Skeletal muscle satellite cell (primary cell): ENCODE data around the gene TOR3A. TPM values are rescaled to one million over a fixed set of nuclear protein-coding genes. Genes with fewer than 3 reads are reported as not detected.
A peak's percentile ranks its signal among the peaks of the same experiment; 100 is the strongest.
"Not testable (repeated sequence)": the region's sequence is repeated elsewhere in the genome, so short reads cannot be mapped to it uniquely, and the experiment has no call there.

Experiments used
- H3K27me3 ChIP-seq: 2 replicates; pipeline ENCODE4 v1.7.0; 2013; ENCODE audit warnings: low read length; ENCODE audit not compliant: control insufficient read depth, insufficient read depth
- H3K36me3 ChIP-seq: 2 replicates; pipeline ENCODE4 v1.7.0; 2013; ENCODE audit warnings: mild to moderate bottlenecking, control low read depth, low read length; ENCODE audit not compliant: insufficient read depth
- H3K4me1 ChIP-seq: 2 replicates; pipeline ENCODE4 v1.7.0; 2013; ENCODE audit warnings: low read length; ENCODE audit not compliant: control insufficient read depth, insufficient read depth
- H3K4me2 ChIP-seq: 2 replicates; pipeline ENCODE4 v1.7.0; 2013; ENCODE audit warnings: mild to moderate bottlenecking, low read length
- H3K4me3 ChIP-seq: 2 replicates; pipeline ENCODE4 v1.7.0; 2013; ENCODE audit warnings: low read length
- H3K9ac ChIP-seq: 2 replicates; pipeline ENCODE4 v1.7.0; 2013; ENCODE audit warnings: mild to moderate bottlenecking, low read depth, low read length, moderate library complexity
- H3K9me3 ChIP-seq: replicated peaks from 2 replicates; pipeline ENCODE4 v1.7.0; 2013; ENCODE audit warnings: mild to moderate bottlenecking, control low read depth, low read length
- total RNA-seq: library from RNA; depleted of rRNA; stranded (reverse); fragments of >200 nt; gene quantifications from 2 replicates; pipeline ENCODE4 v1.2.3, GENCODE V29; 2012; rRNA removed

TOR3A gene
- 25.6 and 31.7 TPM in 2 replicates for total RNA-seq

DNA sequence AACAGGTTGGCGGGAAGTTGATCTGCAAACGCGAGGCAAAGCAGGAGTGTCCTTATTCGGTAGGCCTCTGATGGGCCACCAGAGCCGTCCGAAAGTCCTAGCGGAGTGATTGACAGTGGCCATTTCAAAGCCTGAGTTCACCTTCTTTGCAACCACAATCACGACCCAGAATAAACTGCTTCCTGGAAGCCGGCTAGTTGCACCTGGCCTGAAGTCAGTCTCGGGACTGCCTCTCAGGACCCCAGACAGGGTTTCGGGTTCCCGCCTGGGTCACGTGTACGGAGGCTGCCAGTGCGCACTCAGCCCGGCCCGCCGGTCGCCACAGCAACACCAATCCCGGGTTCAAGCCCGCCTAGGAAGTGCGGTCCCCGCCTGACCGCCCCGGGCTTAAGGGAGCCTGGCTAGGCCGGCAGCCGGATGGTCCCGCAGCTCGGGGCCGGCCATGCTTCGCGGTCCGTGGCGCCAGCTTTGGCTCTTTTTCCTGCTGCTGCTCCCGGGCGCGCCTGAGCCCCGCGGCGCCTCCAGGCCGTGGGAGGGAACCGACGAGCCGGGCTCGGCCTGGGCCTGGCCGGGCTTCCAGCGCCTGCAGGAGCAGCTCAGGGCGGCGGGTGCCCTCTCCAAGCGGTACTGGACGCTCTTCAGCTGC is at the start of gene TOR3A:
TOR3A (plus strand) TSS at position 384 of the 646 bp plus-strand sequence; CDS start at position 443, 59 bp downstream.
- no peaks in the 10 kb centered on the region for H3K9me3 ChIP-seq
- peak within 1 kb of the TSS; percentile 89 for H3K9ac ChIP-seq
- H3K4me2 ChIP-seq: peak within 1 kb of the TSS; percentile 89
- peak within 1 kb of the TSS; percentile 85 for H3K4me3 ChIP-seq
- no peaks in the 10 kb centered on the region for H3K27me3 ChIP-seq
- peaks cover 8% of the 10 kb centered on the region for H3K36me3 ChIP-seq
- peaks cover 28% of the 10 kb centered on the region for H3K4me1 ChIP-seq

DNA sequence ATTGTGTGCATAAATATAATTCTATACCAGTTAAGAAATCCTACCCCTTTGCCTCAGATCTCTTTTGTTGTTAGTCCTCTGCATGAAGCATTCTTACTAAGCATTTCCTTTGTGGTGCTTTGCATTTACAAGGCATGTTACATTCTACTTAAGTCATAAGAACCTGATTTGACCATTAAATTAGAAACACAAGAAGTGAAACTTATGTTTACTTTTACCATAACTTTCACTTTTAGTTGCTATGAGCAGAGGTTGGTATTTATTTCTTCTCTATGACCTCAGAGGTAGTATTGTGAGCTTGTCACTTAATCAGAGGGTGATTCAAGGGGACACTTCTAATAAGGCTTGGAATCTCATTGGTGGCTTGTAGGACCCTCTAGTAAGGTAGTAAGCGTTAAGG is 47.1 kb upstream of the TOR3A start:
- Histone ChIP-seq H3K4me1 (peaks cover 61% of the 10 kb centered on the region), H3K27me3 (no peaks in the 10 kb centered on the region), H3K4me2 (peak overlapping the region; percentile 44), H3K9me3 (no peaks in the 10 kb centered on the region), H3K4me3 (no peak overlapping the region), H3K36me3 (no peaks in the 10 kb centered on the region), H3K9ac (no peak overlapping the region)

DNA sequence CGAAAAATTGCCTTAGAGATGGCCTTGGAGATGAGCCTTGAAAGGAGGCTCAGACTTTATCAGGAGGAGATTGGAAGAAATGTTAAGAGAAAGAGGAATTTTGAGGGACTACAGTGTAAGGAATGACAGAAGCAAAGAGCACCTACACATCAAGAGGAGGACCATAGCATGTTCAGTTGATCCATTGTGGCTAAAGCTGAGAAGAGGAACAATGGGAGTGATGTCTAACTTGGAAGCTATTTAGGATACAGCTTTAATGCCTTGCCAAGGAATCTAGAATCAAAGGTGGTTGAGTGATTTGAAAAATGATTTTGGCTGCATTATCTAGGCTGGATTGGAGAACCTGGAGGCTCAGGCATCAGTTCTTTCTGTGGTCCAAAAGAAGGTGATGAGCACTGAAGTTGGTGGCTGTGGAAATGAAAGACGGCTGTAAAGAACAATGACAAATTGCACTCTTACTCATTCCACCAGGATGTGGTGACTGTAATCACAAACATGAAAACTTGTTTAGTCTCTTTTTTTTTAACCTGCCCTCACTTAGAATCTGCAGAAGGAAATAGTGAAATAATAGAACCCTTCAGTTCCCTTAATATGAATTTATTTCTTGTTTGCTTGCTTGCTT is 44.9 kb upstream of the TOR3A start:
- H3K36me3 ChIP-seq: no peaks in the 10 kb centered on the region

DNA sequence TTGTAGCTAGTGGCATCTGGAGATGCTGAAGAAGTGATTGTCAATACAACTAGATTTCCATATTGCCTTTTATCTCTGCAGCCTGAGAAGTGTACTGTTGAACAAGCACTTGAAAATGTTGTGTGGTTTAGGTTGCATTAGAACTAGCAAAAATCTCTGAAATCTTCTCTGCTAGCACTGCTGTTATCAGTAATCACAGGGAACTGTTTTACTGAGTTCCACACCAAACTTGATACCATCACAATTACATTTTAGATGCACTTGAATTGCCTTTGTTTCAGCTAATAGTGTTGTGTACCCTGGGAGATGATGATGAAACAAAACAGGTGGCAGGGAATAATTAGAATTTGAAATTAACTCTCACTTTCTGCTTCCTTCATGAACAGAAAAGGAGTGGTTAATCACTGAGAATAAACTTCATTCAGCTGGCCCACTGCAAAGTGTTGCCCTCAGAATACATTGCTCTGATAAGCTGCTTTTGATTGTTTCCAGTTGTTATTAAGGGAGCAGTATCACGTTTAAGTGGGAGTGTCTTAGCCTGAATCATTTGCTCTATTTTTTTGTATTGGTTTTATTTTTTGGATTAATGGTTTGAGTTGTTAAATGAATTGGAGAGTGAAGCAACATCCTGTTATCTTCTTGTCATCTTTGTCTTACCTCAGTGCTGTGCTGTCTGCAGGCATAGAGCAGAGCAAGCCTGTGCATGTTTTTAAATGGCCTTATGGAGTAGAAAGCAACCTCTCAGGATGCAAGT is 43.2 kb upstream of the TOR3A start:
- Histone ChIP-seq H3K4me1 (peaks cover 41% of the 10 kb centered on the region), H3K4me3 (no peak overlapping the region), H3K9me3 (no peaks in the 10 kb centered on the region), H3K4me2 (no peak overlapping the region), H3K36me3 (no peaks in the 10 kb centered on the region), H3K27me3 (no peaks in the 10 kb centered on the region), H3K9ac (no peak overlapping the region)

More for the DNA sequence above, 44.9 kb upstream of the TOR3A start:
- H3K4me2 ChIP-seq: peak overlapping the region; percentile 65
- H3K9ac ChIP-seq: no peak overlapping the region
- no peaks in the 10 kb centered on the region for H3K27me3 ChIP-seq
- H3K9me3 ChIP-seq: no peaks in the 10 kb centered on the region
- H3K4me3 ChIP-seq: no peak overlapping the region
- peaks cover 57% of the 10 kb centered on the region for H3K4me1 ChIP-seq

GRCh38 chr1:179039502-179040174 is 42.2 kb upstream of the TOR3A start:
- not testable (repeated sequence) for H3K36me3 ChIP-seq, H3K9ac ChIP-seq, H3K4me3 ChIP-seq, H3K27me3 ChIP-seq, H3K4me2 ChIP-seq, H3K9me3 ChIP-seq
- H3K4me1 ChIP-seq: peaks cover 33% of the 10 kb centered on the region

GRCh38 chr1:179040175-179040551 is 41.7 kb upstream of the TOR3A start:
- H3K4me1 ChIP-seq: peaks cover 28% of the 10 kb centered on the region
- not testable (repeated sequence) for H3K9ac ChIP-seq, H3K27me3 ChIP-seq, H3K4me3 ChIP-seq, H3K9me3 ChIP-seq, H3K36me3 ChIP-seq, H3K4me2 ChIP-seq

DNA sequence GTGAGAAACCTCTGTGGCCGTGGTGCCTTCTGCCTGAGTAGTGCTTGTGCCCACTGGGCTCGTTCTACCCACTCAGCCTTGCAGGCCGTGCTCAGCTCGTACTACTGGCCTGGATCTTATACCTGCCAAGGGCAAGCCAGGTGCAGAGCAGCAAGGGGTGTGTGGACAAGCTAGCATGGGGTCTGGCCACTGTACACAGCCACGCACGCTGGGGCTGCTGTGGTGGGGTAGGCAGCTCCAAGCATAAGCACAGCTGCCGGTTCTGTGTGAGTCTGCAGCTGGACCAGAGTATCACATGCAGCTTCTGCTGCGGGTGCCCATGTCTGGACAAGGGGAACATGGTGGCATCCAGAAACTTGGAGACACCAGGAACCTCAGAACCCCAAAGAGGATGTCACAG is 39.8 kb upstream of the TOR3A start:
- Histone ChIP-seq H3K9ac (no peak overlapping the region), H3K9me3 (no peaks in the 10 kb centered on the region), H3K27me3 (no peaks in the 10 kb centered on the region), H3K4me3 (no peak overlapping the region), H3K4me2 (no peak overlapping the region), H3K4me1 (peaks cover 24% of the 10 kb centered on the region), H3K36me3 (no peaks in the 10 kb centered on the region)

DNA sequence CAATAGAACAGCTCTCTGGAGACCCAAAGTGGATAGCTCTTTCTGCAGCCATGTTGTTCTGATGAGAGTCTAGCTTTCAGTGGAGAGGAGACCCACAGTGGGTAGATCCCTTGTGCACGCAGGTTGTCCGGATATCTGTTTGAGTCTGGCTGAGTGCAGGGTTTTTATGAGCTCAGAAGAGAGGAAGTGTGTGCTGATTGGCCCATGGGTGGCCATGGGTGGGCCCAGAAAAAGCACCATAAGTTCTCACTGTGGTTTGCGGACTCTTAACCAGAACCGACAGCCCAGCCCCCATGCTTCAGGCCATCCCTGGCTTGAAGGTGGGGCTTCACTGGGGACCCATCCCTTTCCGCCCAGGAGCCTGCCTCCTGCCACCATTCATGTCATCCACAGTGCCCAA is 39.2 kb upstream of the TOR3A start:
- Histone ChIP-seq H3K4me2 (no peak overlapping the region), H3K36me3 (no peaks in the 10 kb centered on the region), H3K27me3 (no peaks in the 10 kb centered on the region), H3K4me3 (no peak overlapping the region), H3K4me1 (peaks cover 24% of the 10 kb centered on the region), H3K9ac (no peak overlapping the region), H3K9me3 (no peaks in the 10 kb centered on the region)

DNA sequence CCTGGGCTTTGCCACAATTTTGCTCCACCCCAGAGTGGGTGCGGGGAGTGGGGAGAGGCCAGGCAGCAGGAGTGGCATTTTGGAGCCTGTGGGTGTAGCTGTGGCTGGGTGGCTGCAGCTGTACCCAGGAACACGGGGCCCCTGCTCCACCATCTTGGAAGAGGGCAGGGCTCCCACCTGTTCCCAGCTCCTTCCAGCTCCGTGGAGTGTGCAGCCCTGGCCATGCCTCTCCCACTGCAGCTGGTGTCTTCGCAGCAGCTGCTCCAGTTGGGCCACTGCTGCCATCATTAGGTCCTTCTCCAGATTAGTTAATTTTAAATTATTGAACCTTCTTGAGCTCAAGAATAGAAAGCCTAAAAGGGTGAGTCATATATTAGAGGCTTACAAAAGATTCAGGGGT is 38.6 kb upstream of the TOR3A start:
- Histone ChIP-seq H3K27me3 (no peaks in the 10 kb centered on the region), H3K4me1 (peaks cover 22% of the 10 kb centered on the region), H3K36me3 (no peaks in the 10 kb centered on the region), H3K9me3 (no peaks in the 10 kb centered on the region), H3K4me2 (no peak overlapping the region), H3K4me3 (no peak overlapping the region), H3K9ac (no peak overlapping the region)

GRCh38 chr1:179043907-179044306 is 38.0 kb upstream of the TOR3A start:
- no peak overlapping the region for H3K4me3 ChIP-seq
- no peak overlapping the region for H3K9ac ChIP-seq
- no peaks in the 10 kb centered on the region for H3K9me3 ChIP-seq
- H3K27me3 ChIP-seq: no peaks in the 10 kb centered on the region
- no peaks in the 10 kb centered on the region for H3K36me3 ChIP-seq
- no peak overlapping the region for H3K4me2 ChIP-seq
- peaks cover 15% of the 10 kb centered on the region for H3K4me1 ChIP-seq

- peaks cover 11% of the 10 kb centered on the region for H3K4me1 ChIP-seq
- no peaks in the 10 kb centered on the region for H3K36me3 ChIP-seq
- no peak overlapping the region for H3K4me3 ChIP-seq
- H3K4me2 ChIP-seq: no peak overlapping the region
- H3K9ac ChIP-seq: no peak overlapping the region
- no peaks in the 10 kb centered on the region for H3K9me3 ChIP-seq
- H3K27me3 ChIP-seq: no peaks in the 10 kb centered on the region
These were observed 34.8 kb upstream of the TOR3A start for GRCh38 chr1:179046808-179047635.
